ENCODE results near the gene PRR20C. TPM values are rescaled to one million over a fixed set of nuclear protein-coding genes. Genes with fewer than 3 reads are reported as not detected.

Gene PRR20C
- total and polyA plus RNA-seq, 2 of the 4 experiments (the other 2 are of a cell fraction), result not detected

DNA sequence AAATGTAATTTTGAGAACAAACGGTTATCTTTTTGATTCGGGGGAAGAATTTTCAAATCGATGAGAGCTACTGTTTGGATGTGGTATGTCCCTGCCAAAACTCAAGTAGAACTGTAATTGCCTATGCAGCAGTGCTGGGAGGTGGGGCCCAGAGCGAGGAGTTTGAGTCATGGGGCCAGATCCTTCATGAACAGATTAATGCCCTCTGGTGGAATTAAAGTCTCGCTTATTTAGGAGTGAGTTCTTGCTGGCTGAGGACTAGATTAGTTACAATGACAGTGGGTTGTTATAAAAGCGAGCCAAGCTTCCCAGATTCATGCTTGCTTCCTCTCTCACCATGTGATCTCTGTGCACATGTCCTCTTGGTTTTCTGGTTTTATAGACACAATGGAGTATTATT lies 25.0 kb upstream of the PRR20C start:
- no peak overlapping the region for H3K18ac ChIP-seq (ENCODE audit: low read depth, low read length)
- no peak overlapping the region for H3K9ac ChIP-seq (ENCODE audit: low read depth, low read length)
- H3K23ac ChIP-seq (ENCODE audit: low read depth, low read length), result no peak overlapping the region
- ChIA-PET CTCF (no interaction called here), POLR2A (ENCODE audit: unreplicated experiment) (no interaction called here)
- no peak overlapping the region for H2BK120ac ChIP-seq (ENCODE audit: low read depth, low read length)
- H4K8ac ChIP-seq (ENCODE audit: low read depth in 2 of 2, low read length in 2 of 2), result no peak overlapping the region
- H2AK9ac ChIP-seq (replicated peaks; ENCODE audit: low read depth, low read length, poor library complexity), result no peak overlapping the region
- no peak overlapping the region for H2AFZ ChIP-seq (replicated peaks; ENCODE audit: low read length, poor library complexity)
- intact Hi-C loops (cut with micrococcal nuclease), result no loop called here
- H3K9me1 ChIP-seq (ENCODE audit: insufficient read depth, low read length), result no peaks in the 10 kb centered on the region
- no peak overlapping the region for H2BK15ac ChIP-seq (ENCODE audit: low read depth, low read length)
- no peaks in the 10 kb centered on the region for H4K20me1 ChIP-seq (ENCODE audit: insufficient read depth, low read length)
- no peak overlapping the region for H3K4me3 ChIP-seq (ENCODE audit: insufficient read depth, low read depth, low read length)
- H2AK5ac ChIP-seq (ENCODE audit: low read depth, low read length), result no peak overlapping the region
- in situ Hi-C loops (cut with MboI; ENCODE audit: low sequenced_read_pairs), result no loop called here
- dilution Hi-C loops (cut with HindIII; ENCODE audit: low sequenced_read_pairs, unreplicated experiment), result no loop called here
- H3K79me1 ChIP-seq (ENCODE audit: low read depth in 1 of 2, low read length in 2 of 2), result no peaks in the 10 kb centered on the region
- H4K91ac ChIP-seq (ENCODE audit: insufficient read depth, low read depth, low read length), result no peak overlapping the region
- no peak overlapping the region for H4K5ac ChIP-seq (ENCODE audit: low read depth, low read length)
- H3K14ac ChIP-seq (replicated peaks; ENCODE audit: low read depth, low read length), result no peak overlapping the region
- H2BK20ac ChIP-seq (ENCODE audit: low read depth, low read length), result no peak overlapping the region
- DNase-seq (no peak), ATAC-seq (ENCODE audit: low read depth) (no peak)
- no peak overlapping the region for H3K4ac ChIP-seq (ENCODE audit: low read depth, low read length)
- H3K56ac ChIP-seq (ENCODE audit: extremely low read depth, insufficient read depth, low read length), result no peak overlapping the region
- no peak overlapping the region for H3K27ac ChIP-seq (ENCODE audit: insufficient read depth, low read length)
- no peak overlapping the region for H3K4me2 ChIP-seq (ENCODE audit: low read depth, low read length)
- peaks cover 6% of the 10 kb centered on the region; the same call in 1 of the 2 replicates for H3K9me3 ChIP-seq (ENCODE audit: control insufficient read depth, insufficient read depth, low read length)
- no peaks in the 10 kb centered on the region for H3K27me3 ChIP-seq (ENCODE audit: control insufficient read depth, insufficient read depth, low read length)
- no peaks in the 10 kb centered on the region for H3K36me3 ChIP-seq (ENCODE audit: control insufficient read depth, insufficient read depth, low read length)
- no peak overlapping the region for H2BK5ac ChIP-seq (ENCODE audit: low read depth, low read length, poor library complexity, severe bottlenecking)
- no peaks in the 10 kb centered on the region for H3K4me1 ChIP-seq (ENCODE audit: control insufficient read depth, insufficient read depth, low read length)
- no CpG with 5 or more reads among the region's 6 CpGs for WGBS, 2 experiments (ENCODE audit: extremely low coverage in 2 of 2, insufficient read length in 1 of 2)
- no peak for TF ChIP-seq MAZ (IDR thresholded peaks at IDR 0.05; ENCODE audit: borderline replicate concordance, low read depth, low read length)
- no TSS peak for BruUV-seq (replicated peaks)
